Measurements from ENCODE around the gene SETDB1.

GRCh38 chr1:150981805-150982712 lies 55.9 kb downstream of the SETDB1 start, which contains the start of gene ANXA9:
- TF ChIP-seq, protein P1, sequence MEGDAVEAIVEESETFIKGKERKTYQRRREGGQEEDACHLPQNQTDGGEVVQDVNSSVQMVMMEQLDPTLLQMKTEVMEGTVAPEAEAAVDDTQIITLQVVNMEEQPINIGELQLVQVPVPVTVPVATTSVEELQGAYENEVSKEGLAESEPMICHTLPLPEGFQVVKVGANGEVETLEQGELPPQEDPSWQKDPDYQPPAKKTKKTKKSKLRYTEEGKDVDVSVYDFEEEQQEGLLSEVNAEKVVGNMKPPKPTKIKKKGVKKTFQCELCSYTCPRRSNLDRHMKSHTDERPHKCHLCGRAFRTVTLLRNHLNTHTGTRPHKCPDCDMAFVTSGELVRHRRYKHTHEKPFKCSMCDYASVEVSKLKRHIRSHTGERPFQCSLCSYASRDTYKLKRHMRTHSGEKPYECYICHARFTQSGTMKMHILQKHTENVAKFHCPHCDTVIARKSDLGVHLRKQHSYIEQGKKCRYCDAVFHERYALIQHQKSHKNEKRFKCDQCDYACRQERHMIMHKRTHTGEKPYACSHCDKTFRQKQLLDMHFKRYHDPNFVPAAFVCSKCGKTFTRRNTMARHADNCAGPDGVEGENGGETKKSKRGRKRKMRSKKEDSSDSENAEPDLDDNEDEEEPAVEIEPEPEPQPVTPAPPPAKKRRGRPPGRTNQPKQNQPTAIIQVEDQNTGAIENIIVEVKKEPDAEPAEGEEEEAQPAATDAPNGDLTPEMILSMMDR (IDR thresholded peaks at IDR 0.05; ENCODE audit: insufficient read depth, low read depth, low read length), result no peak
- no peak for TF ChIP-seq EZH2 (IDR thresholded peaks at IDR 0.05; ENCODE audit: insufficient read depth, low read length)

All from astrocyte (in vitro differentiated cells and primary cell).